HG03469 (cell line): ENCODE measurements around the gene NKD1.

Source experiments
- ATAC-seq: cut with Tn5 transposase; IDR thresholded peaks from one replicate; pipeline ENCODE4 v1.9.1; 2021; ENCODE audit warnings: mild to moderate bottlenecking, moderate library complexity, moderate number of reproducible peaks; ENCODE audit not compliant: unreplicated experiment

The NKD1 gene

DNA sequence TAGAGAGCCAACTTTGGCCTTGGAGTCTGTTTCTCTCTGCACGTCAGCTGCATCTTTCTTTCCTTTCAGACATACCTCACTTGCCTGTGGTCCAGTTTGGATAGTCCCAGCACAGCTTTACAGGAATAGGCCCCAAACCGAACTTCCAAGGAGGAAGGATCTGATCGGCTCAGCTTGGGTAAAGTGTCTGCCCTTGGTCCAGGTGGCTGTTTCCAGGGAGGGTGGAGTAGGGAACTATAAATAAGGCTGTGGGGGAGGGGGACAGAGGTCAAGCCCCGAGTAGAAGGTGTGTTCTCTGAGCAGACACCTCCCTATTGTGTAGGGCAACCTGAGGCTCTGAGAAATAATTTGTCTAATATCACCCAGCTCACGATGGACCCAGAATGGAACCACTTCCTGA, 29.2 kb upstream of the NKD1 start:
- no peak for ATAC-seq

DNA sequence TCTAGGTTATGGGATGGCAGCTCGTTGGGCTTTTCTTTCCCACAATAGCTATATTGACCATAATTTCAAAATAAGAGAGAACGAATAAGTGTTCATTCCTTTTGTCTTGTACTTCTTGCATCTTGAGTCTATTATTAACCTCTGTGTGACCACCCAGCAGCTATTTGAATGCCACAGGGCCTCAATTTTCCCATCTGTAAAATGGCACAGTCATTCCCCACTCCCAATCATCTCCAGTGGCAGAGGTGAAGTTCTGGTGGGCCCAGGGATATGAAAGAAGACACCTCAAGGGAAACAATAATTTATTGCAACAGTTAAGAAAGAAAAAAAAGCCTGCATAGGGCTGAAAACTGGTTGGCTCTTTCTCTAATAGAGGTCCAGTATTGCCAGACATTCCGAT, 28.6 kb upstream of the NKD1 start:
- ATAC-seq: no peak

DNA sequence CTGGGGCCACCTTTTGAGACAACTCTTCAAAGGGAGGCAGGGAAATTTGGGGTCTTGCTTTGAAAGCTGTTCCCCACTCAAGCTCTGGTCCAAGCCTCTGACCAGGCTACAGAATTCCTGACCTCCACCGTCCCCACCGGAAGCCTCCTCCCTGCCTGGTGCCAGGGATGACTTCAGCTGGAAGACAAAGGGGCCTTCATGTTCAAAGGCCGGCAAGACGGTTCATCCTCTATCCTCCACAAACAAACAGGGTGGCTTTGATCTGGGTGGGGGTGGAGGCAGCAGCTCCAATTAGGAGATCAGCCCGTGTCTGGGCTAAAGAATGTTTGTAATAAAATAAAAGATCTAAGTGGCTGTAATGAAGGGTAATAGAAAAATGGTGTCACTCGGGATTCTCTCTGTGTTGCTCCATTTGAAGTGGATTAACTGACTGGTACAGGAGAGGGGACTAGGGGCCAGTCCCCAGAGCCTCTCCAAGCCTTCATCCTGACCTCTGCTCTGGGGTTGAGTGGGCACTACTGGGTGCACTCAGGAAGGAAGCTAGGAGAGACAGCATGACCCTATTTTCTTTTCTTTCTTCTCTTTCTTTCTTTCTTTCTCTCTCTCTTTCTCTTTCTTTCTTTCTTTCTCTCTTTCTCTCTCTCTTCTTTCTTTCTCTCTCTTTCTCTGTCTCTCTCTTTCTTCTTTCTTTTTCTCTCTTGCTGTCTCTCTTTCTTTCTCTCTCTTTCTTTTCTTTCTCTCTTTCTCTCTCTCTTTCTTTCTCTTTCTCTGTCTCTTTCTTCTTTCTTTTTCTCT, 27.5 kb upstream of the NKD1 start:
- no peak for ATAC-seq

DNA sequence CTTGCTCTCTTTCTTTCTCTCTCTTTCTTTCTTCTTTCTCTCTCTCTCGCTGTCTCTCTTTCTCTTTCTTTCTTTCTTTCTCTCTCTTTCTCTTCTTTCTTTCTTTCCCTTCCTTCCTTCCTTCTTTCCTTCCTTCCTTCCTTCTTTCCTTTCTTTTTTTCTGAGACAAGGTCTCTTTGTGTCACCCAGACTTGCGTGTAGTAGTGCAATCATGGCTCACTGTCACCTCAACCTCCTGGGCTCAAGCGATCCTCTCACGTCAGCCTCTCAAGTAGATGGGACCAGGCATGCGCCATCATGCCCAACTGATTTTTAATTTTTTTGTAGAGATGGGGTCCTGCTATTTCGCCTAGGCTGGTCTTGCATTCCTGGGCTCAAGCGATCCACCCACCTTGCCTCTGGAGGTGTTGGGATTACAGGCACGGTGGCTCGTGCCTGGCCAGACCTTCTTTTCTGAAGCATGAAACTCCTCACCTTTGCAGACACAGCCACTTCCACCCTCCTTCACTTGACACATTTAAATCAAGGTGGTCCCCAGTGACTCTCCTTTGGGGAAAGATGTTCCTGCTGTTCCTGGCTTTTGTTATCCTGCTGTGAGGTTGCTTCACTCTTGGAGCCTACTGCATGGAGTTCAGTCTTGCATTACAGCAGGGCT, 26.8 kb upstream of the NKD1 start:
- ATAC-seq: no peak

DNA sequence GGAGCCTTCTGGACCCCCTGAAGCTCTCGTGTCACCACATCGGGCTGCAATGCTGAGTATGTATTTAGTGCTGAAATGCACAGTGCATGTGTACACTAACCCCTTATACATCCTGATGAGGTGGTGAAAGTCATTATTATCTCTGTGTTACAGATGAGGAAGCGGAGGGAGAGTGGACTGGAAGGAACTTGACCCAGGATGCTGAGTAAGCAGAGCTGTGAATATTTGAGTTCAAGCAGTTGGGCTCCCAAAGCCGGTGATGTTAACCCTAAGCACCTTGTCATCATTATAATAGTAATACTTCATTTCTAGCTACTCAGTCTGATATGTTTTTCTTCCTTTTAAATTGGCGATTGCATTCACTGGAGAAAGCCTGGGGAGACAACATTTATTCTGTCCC, 25.9 kb upstream of the NKD1 start:
- no peak for ATAC-seq

DNA sequence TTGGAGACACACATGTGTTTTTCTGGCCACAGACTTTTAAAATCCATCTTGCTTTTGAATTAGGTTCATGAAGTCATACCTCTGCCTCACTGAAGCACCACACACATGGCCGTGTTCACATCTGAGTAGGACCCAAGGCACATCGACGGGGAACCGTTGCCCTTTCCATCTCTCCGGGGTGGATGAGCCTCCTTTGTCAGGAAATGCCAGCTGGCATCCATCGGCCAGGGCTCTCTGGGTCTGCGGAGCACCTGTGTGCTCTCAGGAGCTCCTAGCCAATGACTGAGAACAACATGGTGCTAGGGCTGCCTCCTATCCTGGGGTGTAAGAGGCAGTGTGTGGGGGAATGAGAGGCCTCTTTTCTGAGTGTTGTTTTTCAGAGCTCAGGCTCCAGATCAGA, 24.5 kb upstream of the NKD1 start:
- ATAC-seq: no peak

DNA sequence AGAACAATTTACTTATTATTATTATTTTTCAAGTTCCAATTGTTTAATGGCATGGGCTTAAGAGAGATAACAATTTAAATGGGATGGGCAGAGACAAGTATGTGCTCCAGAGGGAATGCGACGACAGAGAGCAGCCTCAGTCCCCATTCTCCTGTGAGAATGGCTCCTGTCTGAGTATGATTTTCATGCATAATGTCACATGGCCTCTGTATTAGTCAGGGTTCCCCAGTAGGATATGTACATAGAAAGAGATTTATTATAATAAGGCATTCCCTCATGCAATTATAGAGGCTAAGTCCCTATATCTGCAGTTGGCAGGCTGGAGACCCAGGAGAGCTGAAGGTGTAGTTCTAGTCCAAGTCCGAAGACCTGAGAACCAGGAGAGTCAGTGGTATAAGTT, 22.9 kb upstream of the NKD1 start:
- ATAC-seq: no peak

DNA sequence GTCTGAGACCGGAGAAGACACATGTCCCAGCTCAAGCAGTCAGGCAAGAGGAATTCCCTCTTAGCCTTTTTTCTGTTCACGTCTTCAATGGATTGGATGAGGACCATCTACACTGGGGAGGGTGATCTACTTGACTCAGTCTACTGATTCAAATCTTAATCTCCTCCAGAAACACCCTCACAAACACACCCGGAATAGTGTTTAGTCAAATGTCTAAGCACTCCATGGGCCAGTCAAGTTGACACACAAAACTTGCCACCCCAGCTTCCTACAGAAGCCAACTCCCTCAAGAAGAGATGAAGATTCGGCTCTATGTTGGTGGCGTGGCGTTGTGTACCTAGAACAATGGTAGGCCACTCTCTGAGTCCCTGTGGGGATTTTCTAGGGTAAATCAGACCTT, 22.5 kb upstream of the NKD1 start:
- ATAC-seq: no peak

DNA sequence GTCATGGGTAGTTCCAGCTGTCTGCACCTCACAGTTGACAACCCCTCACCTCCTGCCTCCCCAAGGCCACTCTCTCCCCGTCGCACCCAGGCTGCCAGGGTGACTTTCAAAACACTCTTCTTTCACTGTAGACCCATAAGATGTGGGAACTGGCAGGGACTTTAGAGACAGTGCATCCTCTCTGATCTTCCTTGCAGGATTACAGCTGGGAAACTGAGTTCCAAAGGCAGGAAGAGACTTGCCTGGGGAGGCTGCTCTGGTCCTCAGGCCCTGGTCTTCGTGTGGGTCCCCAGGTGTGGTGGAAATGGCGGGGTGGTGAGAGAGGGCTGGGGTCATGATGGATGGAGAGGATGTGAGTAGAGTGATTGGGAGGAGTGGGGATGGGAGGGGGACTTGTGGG, 21.9 kb upstream of the NKD1 start:
- no peak for ATAC-seq

DNA sequence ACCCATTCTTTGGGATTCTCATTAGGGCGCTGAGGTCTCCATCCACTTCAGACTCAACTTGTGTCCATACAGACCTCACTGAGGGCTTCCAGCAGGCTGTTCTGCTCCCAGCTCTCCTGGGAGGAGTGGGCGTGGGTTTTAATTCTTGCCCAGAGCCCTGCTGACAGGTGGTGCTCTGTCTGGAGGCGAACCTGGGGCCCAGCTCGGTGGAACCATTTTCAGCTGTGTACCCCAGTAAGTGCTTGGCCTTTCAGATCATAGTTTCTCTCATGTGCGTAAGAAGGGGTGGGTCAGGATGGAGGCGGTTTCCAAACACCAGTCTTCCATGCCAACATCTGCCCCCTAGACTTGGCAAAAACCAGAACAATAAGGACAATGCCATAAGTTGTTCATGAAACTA, 21.4 kb upstream of the NKD1 start:
- no peak for ATAC-seq

DNA sequence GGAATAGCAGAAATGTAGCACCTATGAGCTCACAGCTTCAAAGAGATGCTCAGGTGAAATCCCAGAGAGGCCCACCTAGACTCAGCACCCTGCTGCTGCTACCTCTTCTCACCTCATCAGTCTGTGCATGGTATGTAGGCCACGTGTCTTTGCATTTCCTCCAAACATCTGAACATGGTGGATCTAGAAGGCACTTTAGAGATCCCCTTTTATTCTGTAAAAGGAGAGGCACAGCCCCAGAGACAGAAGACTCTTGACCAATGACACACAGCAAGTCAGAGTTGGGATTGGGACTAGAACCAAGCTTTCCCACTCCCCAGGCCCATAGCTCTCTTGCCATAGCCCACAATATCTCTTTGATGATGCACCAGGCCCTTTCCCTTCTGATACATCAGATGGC, 19.4 kb upstream of the NKD1 start:
- no peak for ATAC-seq

DNA sequence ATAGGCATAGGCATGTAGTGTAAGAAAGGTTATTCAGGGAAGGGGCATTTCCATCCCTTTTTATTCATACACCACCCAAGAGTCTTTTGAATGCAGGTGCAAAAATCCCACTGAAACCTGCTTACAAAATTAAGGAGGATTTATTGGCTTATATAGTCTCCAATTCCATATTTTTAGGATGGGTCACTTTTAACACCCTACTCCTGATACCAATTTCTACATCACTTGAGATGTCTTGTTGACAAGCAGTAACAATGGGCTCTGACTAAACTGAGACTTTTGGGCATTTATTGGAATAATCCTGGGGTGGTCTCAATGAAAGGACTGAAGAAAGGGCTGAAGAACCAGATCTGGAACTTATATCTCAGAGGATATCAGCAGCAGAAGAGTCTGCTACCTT, 18.9 kb upstream of the NKD1 start:
- no peak for ATAC-seq

DNA sequence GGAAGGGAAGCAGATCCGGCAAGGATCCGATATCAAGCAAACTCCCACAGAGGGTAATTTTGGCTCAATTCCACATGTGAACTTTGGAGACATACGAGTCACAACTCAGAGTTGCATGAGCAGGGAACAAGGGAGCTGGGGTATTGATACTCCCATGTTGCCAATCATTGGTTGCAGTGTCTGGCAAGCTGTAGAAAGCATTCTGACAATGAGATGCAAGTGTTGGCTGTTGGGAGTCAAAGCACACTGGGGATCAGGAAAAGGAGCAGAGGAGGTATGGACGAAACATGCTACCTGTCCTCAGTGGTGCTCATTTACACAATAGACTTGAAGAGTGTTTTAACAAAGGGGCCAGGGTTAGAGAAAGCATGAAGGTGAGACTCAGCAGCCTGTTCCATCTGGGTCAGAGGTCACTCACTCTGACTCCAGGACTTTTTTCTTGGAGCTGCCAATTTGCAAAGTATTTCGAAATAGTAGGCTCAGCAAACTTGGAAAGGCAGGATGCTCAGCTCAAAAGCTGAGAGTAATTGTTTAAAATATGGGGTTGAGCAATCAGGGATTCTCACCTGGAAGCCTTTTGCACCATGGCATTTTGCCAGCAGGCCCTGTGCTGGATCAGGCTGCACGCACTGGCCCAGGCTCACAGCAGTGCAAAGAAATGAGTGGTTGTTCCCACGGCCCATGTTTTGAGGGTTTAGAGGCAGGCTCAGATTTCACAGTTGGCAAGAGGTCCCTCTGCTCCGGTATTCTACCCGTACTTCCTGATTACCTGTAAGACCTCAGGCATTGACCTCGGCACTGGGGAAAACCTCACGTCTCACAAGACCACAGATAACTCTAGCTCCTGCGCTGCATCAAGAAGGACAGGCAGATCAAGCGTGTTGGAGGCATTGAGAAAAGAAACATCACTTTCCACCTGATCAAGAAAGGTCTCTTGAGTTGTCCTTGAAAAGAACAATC, 17.6 kb upstream of the NKD1 start:
- ATAC-seq: no peak

DNA sequence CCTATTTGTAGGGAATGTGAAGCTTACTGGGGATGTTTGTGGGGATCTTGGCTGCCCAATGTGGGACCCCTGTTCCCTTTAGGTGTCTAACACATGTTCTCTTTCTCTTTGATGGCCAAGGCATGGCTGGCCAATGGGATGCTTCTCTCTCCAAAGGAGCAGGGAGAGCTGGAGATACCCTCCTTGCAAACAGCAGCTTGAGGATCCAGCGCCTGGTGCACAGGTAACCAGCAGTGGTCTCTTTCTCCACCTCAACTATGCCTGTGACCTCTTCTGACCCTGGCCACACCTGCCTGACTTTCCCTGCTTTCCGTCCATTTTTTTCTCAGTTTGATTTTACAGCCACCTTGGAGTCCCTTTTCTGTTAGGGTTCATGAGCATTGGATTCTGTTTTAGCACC, 16.8 kb upstream of the NKD1 start:
- no peak for ATAC-seq

DNA sequence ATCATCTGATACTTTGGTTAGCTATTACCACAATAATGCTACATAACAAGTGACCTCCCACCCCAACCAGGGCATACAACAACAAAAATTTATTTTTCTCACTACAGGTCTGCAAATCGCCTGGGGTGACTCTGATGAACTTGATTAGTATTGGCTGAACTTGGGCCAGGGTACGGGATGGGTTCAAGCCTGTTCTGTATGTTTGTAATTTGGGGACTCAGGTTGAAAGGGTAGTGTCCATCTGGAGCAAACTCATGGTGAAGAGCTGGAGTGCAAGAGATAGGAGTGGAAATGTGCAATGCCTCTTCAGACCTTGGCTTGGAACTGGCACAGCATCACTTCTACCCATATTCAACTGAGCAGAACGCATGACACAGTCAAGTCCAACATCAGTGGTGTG, 16.3 kb upstream of the NKD1 start:
- no peak for ATAC-seq

DNA sequence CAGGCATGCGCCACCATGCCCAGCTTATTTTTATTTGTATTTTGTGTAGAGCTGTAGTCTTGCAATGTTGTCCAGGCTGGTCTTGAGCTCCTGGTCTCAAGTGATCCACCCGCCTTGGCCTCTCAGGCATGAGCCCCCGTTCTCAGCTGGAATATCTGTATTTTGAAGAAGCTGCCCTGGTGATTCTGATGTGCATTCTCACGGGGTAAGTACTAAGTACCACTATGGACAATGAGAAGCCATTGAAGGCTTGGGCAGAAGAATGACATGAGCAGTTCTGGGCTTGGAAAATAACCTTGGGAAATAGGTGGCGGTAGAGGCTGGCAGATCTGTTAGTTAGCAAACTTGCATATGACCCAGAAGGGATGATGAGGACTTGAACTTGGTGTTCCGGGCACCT, 15.6 kb upstream of the NKD1 start:
- ATAC-seq: no peak

DNA sequence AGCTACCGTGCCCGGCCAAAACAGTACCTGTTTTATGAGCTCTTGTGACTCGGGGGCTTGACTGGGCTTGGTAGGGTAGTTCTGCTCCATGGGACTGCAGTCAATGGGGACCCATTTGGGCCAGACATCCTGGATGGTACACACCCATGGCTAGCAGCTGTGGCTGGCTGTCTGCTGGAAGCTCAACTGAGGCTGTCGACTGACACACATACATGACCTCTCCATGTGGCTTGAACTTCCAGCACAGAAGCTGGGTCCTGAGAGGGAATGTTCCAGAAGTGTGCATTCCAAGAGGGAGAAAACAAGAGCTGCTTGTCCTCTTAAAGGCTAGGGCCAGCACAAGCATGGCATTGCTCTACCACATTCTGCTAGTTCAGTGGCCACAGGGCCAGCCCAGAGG, 14.9 kb upstream of the NKD1 start:
- ATAC-seq: no peak

DNA sequence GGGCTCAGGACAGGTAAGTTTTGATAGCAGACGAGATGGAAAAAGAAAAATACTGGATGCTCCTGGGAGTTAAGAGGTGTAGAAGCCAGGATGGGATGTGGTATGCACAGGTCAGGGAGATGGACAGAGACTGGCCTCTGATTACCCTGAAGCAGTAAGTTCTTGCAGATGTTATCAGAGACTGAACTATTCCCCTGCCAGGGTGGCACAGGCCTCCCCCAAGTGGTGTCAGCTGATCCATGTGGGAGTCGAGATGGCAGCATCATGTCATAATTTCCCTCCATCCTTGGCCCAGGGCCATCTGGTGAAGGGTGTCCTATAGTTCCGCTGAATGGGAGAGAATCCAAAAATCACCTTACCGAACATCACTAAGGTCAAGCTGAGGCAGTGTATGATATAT, 14.1 kb upstream of the NKD1 start:
- no peak for ATAC-seq

DNA sequence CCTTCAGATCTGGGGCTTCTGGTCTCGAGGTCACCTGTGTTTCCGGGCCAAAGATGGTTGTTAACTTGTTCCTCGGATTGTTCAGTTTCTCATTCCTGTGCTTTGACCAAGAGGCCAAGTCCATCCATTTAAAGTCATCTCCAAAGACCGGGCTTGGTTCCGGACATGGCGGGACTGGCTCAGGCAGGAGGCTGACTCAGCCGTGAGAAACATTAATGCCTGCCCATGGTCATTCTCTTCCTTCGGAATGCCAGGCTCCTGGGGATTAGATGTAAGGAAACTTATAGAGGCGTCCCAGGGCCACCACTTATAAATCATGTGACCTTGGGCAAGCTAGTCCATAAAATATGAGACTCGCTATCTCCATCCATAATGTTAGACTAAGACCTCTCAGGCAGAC, 13.6 kb upstream of the NKD1 start:
- ATAC-seq: no peak

DNA sequence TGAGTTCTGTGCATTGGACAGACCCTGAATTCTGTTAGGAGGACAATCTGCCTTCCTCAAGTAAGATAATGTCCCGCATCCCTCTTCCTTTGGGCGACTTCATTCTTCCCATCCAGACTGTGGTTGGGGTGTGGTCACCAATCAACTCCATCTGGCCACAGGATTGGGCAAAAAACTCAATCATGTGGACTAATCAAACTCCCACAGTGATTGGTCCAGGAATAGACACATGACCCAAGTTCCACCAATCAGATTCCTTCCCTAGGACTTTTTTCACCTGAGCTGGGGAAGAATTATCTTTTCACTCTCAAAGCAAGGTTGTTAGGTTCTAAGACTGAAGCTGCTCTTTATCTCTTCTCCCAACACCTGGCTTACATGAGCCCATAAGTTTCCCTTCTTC, 13.2 kb upstream of the NKD1 start:
- ATAC-seq: no peak

DNA sequence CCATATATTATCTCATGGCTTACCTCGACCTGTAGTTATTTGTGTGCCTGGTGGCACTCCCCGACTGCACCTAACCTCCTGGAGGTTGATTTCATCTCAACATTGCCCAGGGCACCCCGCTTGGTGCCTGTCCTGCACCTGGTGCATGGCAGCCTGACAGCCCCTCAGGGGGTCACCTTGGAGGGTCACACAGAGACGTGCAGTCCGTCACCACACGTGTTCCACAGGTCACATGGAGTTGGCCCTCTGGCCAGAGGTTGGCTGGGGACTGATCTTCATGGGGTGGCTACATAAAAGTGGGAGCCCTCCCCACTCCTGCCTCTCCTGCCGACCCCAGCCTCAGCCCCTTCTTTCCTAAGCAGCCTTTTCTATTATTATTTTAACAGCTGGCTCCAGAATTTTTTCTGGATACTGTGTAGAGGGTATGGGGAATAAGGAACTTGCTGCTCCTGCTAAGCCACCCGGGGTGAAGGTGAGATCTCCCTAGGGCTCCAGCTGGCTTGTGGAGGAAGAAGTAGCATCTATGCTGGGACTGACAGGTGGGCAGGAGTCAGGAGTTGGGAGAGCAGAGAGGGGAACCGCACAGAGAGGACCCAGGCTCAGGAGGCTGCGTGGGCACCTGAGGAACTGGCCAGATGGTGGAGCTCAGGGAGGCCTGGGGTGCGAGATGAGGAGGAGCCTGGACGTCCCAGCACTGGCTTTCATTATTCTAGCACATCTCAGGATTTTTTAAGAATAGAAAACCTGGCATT, 12.5 kb upstream of the NKD1 start:
- no peak for ATAC-seq
